Type B pancreatic cell (in vitro differentiated cells): Measurements from ENCODE around the gene CCDC149. TPM values are rescaled to one million over a fixed set of nuclear protein-coding genes. Genes with fewer than 3 reads are reported as not detected.

Experiments used
- DNase-seq: peaks from one replicate; pipeline ENCODE4 v3.0.0; 2021; ENCODE audit warnings: mixed read lengths; ENCODE audit not compliant: unreplicated experiment; ENCODE audit errors: extremely low spot score
- H3K27ac Mint-ChIP-seq: 2 replicates; pipeline ENCODE4 v1.8.0; 2021; ENCODE audit warnings: mild to moderate bottlenecking, mixed read lengths
- H3K27me3 Mint-ChIP-seq: 2 replicates; pipeline ENCODE4 v1.8.0; 2021; ENCODE audit warnings: mixed read lengths
- H3K36me3 Mint-ChIP-seq: 2 replicates; pipeline ENCODE4 v1.8.0; 2021; ENCODE audit warnings: mixed read lengths
- H3K4me1 Mint-ChIP-seq: one replicate; pipeline ENCODE4 v1.8.0; 2021; ENCODE audit warnings: mixed read lengths; ENCODE audit not compliant: unreplicated experiment
- H3K4me3 Mint-ChIP-seq: 2 replicates; pipeline ENCODE4 v1.8.0; 2021; ENCODE audit warnings: mild to moderate bottlenecking, mixed read lengths
- H3K9me3 Mint-ChIP-seq: 2 replicates; pipeline ENCODE4 v1.8.0; 2021; ENCODE audit warnings: mixed read lengths
- total RNA-seq: library from RNA; stranded (reverse); gene quantifications from 2 replicates; pipeline ENCODE4 v1.2.1, GENCODE V29; 2021; ENCODE audit warnings: low replicate concordance
- TF ChIP-seq, protein P1 (sequence below): fragments of 200-600 bp; sonication (generic); conservative IDR thresholded peaks from 2 replicates; pipeline ENCODE4 v1.5.0; 2021; ENCODE audit warnings: antibody characterized with exemption, mild to moderate bottlenecking

The CCDC149 gene
- total RNA-seq, 1 donor from 2014 or later = 8.8 TPM

GRCh38 chr4:24933684-24934275 is 20.9 kb upstream of the CCDC149 start:
- peaks cover 24% of the 10 kb centered on the region for H3K9me3 Mint-ChIP-seq
- no peaks in the 10 kb centered on the region for H3K4me1 Mint-ChIP-seq
- H3K36me3 Mint-ChIP-seq = no peaks in the 10 kb centered on the region
- H3K27me3 Mint-ChIP-seq = peaks cover 15% of the 10 kb centered on the region
- no peak overlapping the region for H3K27ac Mint-ChIP-seq
- TF ChIP-seq, protein P1, sequence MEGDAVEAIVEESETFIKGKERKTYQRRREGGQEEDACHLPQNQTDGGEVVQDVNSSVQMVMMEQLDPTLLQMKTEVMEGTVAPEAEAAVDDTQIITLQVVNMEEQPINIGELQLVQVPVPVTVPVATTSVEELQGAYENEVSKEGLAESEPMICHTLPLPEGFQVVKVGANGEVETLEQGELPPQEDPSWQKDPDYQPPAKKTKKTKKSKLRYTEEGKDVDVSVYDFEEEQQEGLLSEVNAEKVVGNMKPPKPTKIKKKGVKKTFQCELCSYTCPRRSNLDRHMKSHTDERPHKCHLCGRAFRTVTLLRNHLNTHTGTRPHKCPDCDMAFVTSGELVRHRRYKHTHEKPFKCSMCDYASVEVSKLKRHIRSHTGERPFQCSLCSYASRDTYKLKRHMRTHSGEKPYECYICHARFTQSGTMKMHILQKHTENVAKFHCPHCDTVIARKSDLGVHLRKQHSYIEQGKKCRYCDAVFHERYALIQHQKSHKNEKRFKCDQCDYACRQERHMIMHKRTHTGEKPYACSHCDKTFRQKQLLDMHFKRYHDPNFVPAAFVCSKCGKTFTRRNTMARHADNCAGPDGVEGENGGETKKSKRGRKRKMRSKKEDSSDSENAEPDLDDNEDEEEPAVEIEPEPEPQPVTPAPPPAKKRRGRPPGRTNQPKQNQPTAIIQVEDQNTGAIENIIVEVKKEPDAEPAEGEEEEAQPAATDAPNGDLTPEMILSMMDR = no peak
- no peak overlapping the region for H3K4me3 Mint-ChIP-seq
- no peak for DNase-seq

DNA sequence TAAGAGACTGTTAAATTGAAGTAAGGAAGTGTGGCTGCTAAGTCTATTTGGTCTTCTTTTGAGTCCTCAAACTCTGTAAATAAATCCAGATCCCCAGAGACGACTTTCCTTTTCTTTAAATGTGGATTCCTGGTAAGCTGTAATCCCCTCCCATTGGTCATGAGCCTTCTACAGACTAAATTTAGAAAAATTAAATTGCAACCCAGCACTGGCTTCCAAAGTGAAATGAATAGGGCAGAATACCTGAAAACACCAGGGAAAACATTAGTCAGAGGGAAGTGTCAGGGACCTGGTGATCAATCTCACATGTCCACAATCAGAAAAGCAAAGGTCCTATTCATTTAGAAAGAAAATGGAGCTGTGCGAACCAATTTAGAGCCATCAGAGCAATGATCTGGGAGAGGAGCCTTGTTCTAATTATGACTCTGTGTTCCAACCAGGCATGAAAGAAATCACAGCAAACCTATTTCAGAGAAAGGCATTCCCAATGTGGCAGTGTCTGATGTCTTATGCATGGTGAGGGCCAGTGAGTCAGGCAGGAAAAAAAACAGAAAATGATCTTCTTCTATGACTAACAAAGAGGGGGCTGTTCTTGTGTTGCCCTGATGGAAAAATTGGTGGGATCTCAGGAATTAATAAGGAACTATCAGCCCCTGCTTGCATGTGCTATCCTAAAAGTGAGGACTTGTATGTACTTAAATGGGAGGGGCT is 19.8 kb upstream of the CCDC149 start:
- H3K4me1 Mint-ChIP-seq = no peaks in the 10 kb centered on the region
- DNase-seq = no peak
- no peak overlapping the region for H3K4me3 Mint-ChIP-seq
- H3K9me3 Mint-ChIP-seq = peaks cover 19% of the 10 kb centered on the region
- TF ChIP-seq, protein P1 = no peak
- no peak overlapping the region for H3K27ac Mint-ChIP-seq
- no peaks in the 10 kb centered on the region for H3K36me3 Mint-ChIP-seq
- peaks cover 21% of the 10 kb centered on the region for H3K27me3 Mint-ChIP-seq

- TF ChIP-seq, protein P1 = no peak
- Mint-ChIP-seq H3K27ac (no peak overlapping the region), H3K4me1 (no peaks in the 10 kb centered on the region), H3K4me3 (no peak overlapping the region), H3K36me3 (no peaks in the 10 kb centered on the region), H3K9me3 (peaks cover 10% of the 10 kb centered on the region), H3K27me3 (peaks cover 24% of the 10 kb centered on the region)
- no peak for DNase-seq
Measured at GRCh38 chr4:24930151-24930550, 17.3 kb upstream of the CCDC149 start.

GRCh38 chr4:24928708-24929107 is 15.9 kb upstream of the CCDC149 start:
- Mint-ChIP-seq H3K4me3 (no peak overlapping the region), H3K9me3 (no peaks in the 10 kb centered on the region), H3K36me3 (no peaks in the 10 kb centered on the region), H3K27me3 (peaks cover 19% of the 10 kb centered on the region), H3K27ac (no peak overlapping the region), H3K4me1 (no peaks in the 10 kb centered on the region)
- DNase-seq = no peak
- TF ChIP-seq, protein P1 = no peak

DNA sequence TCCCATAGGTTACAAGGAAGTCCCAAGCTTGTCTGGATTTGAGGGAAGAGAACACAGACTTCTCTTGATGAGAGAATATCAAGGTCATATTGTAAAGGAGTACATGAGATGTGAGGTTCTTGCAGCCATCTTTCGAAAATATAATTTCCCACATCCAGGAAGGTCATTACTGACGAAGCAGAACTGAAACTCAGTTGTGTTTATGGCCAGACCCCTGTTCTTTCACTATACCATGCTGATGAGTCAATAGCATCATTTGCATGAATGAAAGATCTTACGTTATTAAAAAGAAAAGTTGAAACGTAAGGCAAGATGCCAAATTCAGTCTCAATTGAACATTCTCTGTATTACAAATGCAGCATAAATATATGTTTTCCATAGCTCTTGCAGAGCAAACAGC is 14.2 kb upstream of the CCDC149 start:
- no peak for DNase-seq
- Mint-ChIP-seq H3K27me3 (peaks cover 30% of the 10 kb centered on the region), H3K27ac (no peak overlapping the region), H3K36me3 (no peaks in the 10 kb centered on the region), H3K4me1 (no peaks in the 10 kb centered on the region), H3K9me3 (no peaks in the 10 kb centered on the region), H3K4me3 (no peak overlapping the region)
- TF ChIP-seq, protein P1 = no peak
